Bladder microvascular endothelial cell (primary cell): ENCODE measurements around the gene PRAMEF8. TPM values are rescaled to one million over a fixed set of nuclear protein-coding genes. Genes with fewer than 3 reads are reported as not detected.

Experiments
- total RNA-seq: library from RNA; depleted of rRNA; stranded (reverse); fragments of >200 nt; gene quantifications from 2 replicates; pipeline ENCODE4 v1.2.3, GENCODE V29; 2014

The PRAMEF8 gene
- total RNA-seq, result not detected in 2 replicates

DNA sequence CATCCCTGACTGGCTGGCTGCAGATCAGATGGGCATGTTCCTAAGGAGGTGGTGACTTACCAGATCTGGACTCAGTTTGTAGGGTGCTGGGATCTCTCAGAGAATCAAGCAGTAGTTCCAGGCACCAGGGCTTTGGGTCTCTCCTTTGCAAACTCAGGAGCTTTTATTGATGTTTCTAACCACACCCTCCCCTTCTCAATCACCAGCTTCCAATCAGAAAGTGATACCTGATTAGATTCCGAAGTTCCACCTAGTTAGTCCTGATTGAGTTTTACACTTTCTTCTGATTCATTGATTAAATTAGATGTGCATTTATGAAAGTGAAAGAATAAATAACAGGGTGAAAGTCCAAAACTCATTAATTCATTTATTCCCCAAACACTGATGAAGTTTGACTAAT, at the start of gene PRAMEF8:
TSS of gene PRAMEF8 (minus strand) at position 101 of the 400 bp plus-strand sequence. CDS start 1,046 bp downstream, outside the sequence.

DNA sequence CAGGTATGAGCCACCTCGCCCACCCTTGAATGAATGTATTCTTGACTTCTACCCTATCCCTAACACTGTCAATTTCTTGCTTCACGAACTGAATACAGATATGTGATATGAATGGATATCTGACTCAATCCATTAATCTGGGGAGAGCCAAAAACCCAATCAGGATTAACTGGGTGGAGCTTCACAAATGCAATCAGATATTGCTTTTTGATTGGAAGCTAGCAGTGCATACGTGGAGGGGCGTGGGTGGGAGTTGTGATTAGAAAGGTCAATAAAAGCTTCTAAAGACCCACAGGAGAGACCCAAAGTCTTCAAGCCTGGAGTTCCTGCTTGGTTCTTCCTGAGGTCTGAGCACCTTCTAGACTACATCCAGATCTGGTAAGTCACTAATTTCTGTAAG, 30.3 kb upstream of the PRAMEF8 start, which contains the start of gene PRAMEF15:
TSS of gene PRAMEF15 (plus strand) at position 301 of the 400 bp plus-strand sequence. CDS start 2,827 bp downstream, outside the sequence.

DNA sequence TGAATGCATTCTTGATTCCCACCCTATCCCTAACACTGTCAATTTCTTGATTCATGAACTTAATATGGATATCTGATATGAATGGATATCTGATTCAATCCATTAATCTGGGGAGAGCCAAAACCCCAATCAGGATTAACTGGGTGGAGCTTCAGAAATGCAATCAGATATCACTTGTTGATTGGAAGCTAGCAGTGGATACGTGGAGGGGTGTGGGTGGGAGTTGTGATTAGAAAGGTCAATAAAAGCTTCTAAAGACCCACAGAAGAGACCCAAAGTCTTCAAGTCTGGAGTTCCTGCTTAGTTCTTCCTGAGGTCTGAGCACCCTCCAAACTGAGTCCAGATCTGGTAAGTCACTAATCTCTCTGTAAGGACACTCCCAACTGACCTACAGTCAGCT, 18.3 kb upstream of the PRAMEF8 start, which contains the start of gene PRAMEF33:
TSS of gene PRAMEF33 (plus strand) at position 301 of the 400 bp plus-strand sequence. CDS start 2,416 bp downstream, outside the sequence.

DNA sequence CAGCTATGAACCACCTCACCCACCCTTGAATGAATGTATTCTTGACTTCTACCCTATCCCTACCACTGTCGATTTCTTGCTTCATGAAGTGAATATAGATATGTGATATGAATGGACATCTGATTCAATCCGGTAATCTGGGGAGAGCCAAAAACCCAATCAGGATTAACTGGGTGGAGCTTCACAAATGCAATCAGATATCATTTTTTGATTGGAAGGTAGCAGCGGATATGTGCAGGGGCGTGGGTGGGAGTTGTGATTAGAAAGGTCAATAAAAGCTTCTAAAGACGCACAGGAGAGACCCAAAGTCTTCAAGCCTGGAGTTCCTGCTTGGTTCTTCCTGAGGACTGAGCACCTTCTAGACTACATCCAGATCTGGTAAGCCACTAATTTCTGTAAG, 31.0 kb downstream of the PRAMEF8 start, which contains the start of gene PRAMEF5:
TSS of gene PRAMEF5 (plus strand) at position 301 of the 400 bp plus-strand sequence. CDS start 5,071 bp downstream, outside the sequence.

Other genes starting within 250 kb of the PRAMEF8 start
- not detected in 2 replicates for gene PRAMEF27, start 228.6 kb downstream of the PRAMEF8 start, total RNA-seq
- gene HNRNPCL3, start 224.4 kb downstream of the PRAMEF8 start, total RNA-seq, result not detected in 2 replicates
- gene PRAMEF25, start 214.4 kb downstream of the PRAMEF8 start, total RNA-seq, result not detected in 2 replicates
- not detected in 2 replicates for gene HNRNPCL2, start 168.3 kb downstream of the PRAMEF8 start, total RNA-seq
- gene PRAMEF26, start 129.1 kb downstream of the PRAMEF8 start, total RNA-seq, result not detected in 2 replicates
- gene HNRNPCL4, start 119.5 kb downstream of the PRAMEF8 start, total RNA-seq, result not detected in 2 replicates
- not detected in 2 replicates for gene PRAMEF9, start 113.3 kb downstream of the PRAMEF8 start, total RNA-seq
- gene PRAMEF13, start 83.7 kb downstream of the PRAMEF8 start, total RNA-seq, result not detected in 2 replicates
- gene PRAMEF18, start 59.0 kb downstream of the PRAMEF8 start, total RNA-seq, result not detected in 2 replicates
- gene PRAMEF5, start 30.9 kb downstream of the PRAMEF8 start, total RNA-seq, result not detected in 2 replicates
- gene PRAMEF33, start 18.4 kb upstream of the PRAMEF8 start, total RNA-seq, result not detected in 2 replicates
- gene PRAMEF15, start 30.4 kb upstream of the PRAMEF8 start, total RNA-seq, result not detected in 2 replicates
- not detected in 2 replicates for gene PRAMEF14, start 62.0 kb upstream of the PRAMEF8 start, total RNA-seq
- gene PRAMEF19, start 86.8 kb upstream of the PRAMEF8 start, total RNA-seq, result not detected in 2 replicates
- gene PRAMEF17, start 104.5 kb upstream of the PRAMEF8 start, total RNA-seq, result not detected in 2 replicates
- gene PRAMEF20, start 125.3 kb upstream of the PRAMEF8 start, total RNA-seq, result not detected in 2 replicates
- 1.4 TPM in 1 of 2 replicates, not detected in the other for gene LRRC38, start 228.9 kb upstream of the PRAMEF8 start, total RNA-seq